Measurements from ENCODE around the gene ASMT.
"Not testable (repeated sequence)": the region's sequence is repeated elsewhere in the genome, so short reads cannot be mapped to it uniquely, and the experiment has no call there.

Gene ASMT

DNA sequence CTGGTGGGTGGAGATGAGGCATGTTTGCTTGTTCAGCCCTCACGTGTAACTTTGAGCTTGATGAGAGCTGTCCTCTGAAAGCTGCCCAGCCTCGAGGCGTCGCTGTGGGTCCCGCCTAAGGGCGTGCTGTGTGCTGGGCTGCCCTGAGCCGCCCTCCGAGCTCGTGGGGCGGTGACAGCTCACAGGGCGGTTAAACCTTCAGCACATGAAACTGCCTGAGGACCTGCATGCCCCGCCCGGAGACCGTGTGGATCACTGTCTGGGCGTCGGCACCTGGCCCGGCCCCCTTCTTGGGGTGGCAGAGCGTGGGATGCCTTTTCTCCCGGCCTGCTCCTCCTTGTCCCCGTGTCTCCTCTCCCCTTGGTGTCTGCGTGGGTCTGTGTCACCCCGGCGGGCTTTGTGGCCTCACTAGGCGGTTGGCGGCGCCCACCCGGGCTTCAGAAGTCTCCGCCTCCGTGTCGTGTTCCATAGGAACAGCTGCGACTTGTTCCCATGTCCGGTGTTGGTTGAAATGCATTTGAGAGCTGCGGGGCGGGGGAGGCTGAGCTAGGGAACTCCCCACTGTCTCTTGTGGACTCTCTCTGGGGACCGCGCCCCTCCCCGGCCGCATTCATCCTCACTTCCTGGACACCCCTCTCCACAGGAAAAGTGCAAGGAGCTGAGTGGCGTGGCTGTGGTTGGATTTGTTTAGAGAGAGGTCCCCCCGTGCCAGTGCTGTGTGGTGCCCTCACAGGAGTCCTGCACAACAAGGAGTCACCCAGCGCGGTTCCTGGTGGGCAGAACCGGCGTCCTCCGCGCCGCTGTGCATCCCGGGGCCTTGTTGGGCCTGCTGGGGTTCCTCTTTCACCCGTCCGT, 16.6 kb upstream of the ASMT start:
- no peak for DNase-seq

GRCh38 chrX:1598876-1599790, 15.7 kb upstream of the ASMT start:
- DNase-seq = no peak

DNA sequence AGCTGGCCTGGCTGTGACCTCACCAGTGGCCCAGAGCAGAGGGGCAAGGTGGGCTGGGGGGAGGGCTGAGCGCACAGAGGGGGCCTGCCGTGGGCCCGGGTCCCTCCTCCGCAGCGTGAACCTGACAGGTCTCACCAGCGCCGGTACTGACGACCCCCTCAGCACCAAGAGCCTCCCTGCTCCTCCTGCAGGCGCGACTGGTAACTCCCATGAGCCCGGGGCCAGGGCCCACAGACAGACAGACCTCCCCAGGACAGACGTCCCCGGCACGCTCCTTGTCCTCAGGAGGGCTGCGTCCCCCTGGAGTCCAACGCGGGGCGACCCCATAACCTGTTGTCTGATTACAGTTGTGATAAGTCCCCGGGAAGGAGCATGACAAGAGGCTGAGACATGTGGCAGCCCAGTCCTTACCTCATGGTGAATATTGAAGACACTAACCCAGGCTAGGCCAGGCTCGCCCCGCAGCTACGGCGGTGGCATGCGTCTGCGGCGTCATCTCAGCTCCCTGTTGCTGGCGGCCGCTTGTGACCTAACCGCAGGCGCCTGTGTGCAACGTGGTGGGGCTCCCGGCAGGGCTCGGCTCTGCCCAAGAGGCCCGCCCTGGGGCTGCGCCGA, 15.0 kb upstream of the ASMT start:
- no peak for DNase-seq

- DNase-seq = no peak
Measured at GRCh38 chrX:1600406-1601050, 14.3 kb upstream of the ASMT start.

DNA sequence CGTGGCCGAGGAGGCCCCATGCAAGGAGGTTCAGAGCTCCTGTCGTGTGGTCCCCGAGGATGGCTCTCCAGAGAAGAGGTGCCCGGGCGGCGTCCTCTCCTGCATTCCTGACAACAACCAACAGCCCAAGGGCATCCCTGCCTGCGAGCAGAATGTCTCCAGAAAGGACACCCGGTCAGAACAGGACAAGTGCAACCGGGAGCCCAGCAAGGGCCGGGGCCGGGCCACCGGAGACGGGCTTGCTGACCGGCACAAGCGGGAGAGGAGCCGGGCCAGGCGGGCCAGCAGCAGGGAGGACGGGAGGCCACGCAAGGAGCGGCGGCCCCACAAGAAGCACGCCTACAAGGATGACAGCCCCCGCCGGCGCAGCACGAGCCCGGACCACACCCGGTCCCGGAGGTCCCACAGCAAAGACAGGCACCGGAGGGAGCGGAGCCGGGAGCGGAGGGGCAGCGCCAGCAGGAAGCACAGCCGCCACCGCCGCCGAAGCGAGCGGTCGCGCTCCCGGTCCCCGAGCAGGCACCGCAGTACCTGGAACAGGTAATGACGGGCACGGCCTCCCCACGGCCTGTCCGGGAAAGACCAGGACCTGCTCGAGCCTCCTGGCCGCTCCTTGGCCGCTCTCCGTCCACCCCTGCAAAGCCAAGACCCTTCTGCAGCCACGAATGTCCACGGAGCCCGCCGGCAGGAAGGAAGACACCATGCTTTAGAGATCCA, 13.7 kb upstream of the ASMT start:
- DNase-seq = no peak

GRCh38 chrX:1601768-1602085, 13.1 kb upstream of the ASMT start:
- no peak for DNase-seq

- no peak for DNase-seq
Measured at GRCh38 chrX:1602299-1602698, 12.6 kb upstream of the ASMT start.

- no peak for DNase-seq
Measured at GRCh38 chrX:1606496-1606895, 8.4 kb upstream of the ASMT start.

DNA sequence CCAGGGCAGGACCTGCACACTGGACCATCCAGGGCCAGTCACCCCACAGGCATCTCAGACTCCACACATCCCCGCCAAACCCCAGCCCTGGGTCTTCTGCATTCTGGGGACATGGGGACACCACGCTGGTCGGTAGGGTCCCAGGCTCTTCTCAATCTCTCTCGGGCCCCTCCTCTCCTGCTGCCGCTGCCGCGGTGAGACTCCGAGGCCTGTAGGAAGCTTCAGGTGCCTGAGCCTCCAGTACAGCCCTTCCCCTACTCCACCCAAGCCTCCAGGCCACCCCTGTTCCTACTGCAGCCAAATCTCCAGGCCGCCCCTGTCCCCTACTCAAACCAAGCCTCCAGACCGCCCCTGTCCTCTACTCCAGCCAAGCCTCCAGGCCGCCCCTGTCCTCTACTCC, 5.5 kb upstream of the ASMT start:
- no peak for DNase-seq

DNA sequence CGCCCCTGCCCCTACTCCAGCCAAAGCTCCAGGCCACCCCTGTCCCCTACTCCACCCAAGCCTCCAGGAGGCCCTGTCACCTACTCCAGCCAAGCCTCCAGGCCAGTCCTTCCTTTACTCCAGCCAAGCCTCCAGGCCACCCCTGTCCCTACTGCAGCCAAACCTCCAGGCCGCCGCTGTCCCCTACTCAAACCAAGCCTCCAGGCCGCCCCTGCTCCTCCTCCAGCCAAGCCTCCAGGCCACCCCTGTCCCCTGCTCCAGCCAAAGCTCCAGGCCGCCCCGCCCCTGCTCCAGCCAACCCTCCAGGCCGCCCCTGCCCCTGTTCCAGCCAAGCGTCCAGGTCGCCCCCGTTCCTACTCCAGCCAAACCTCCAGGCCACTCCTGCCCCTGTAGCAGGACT, 5.1 kb upstream of the ASMT start:
- no peak for DNase-seq

DNA sequence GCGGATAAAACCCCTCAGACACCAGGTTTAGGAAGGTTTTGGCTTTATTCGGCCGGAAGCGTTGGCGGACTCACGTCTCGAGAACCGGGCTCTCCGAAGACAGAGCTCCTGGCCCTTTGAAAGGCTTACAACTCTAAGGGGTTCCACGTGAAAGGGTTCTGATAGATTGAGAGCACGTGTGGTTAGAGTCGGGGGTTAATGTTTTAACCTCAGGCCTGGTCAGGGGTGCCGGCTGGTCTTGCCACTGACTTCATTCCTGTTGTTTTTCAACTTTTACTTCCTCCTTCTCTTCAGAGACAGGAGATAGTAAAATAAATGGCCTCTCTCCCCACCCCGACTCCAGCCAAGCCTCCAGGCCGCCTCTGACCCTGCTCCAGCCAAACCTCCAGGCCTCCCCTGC, 4.7 kb upstream of the ASMT start:
- no peak for DNase-seq

- no peak for DNase-seq
Measured at GRCh38 chrX:1610736-1611135, 4.1 kb upstream of the ASMT start.

- DNase-seq = no peak
Measured at GRCh38 chrX:1612641-1613286, 2.1 kb upstream of the ASMT start.

GRCh38 chrX:1618689-1619088, 3.8 kb downstream of the ASMT start:
- DNase-seq = no peak

DNA sequence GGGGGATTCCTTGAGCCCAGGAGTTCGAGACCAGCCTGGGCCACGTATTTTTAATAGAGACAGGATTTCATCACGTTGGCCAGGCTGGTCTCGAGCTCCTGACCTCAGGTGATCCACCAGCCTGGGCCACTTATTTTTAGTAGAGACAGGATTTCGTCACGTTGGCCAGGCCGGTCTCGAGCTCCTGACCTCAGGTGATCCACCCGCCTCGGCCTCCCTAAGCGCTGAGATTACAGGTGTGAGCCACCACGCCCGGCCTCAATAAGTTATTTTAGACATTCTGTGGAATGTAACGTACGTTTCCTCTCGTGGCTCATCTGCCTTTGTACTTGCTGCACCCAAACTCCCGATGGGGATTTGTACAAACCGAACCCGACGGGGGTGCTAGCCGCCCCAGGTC, 8.8 kb downstream of the ASMT start:
- DNase-seq = no peak

- DNase-seq = not testable (repeated sequence)
Measured at GRCh38 chrX:1624158-1624860, 9.4 kb downstream of the ASMT start.

DNA sequence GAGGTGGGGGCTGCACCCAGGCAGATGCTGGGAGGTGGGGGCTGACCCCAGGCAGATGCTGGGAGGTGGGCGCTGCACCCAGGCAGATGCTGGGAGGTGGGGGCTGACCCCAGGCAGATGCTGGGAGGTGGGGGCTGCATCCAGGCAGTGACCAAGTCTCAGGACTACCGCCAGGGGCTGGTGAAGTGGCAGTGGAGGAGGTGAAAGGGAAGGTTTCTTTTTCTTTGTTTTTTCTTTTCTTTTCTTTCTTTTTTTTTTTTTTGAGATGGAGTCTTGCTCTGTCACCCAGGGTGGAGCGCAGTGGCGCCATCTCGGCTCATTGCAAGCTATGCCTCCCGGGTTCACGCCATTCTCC, 10.0 kb downstream of the ASMT start:
- DNase-seq = not testable (repeated sequence)

DNA sequence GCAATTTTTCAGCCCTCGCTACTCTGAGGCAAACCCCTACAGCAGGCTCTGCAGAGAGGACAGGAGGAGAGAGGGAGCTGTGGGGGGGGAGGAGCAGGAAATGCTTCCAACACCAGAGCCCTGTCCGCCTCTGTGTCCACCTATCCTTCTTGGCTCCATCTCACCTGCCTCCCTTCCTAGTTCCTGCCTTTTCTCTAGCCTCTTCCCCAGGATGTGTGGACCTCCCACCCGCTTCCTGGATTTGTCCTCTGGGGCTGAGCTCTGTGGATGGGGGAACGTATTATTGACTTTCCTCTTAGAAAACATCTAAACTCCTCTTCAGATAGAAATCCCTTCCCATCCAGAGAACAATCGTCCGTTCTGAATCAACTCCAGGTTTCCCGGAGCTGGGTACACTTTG, 14.4 kb downstream of the ASMT start:
- DNase-seq = no peak

DNA sequence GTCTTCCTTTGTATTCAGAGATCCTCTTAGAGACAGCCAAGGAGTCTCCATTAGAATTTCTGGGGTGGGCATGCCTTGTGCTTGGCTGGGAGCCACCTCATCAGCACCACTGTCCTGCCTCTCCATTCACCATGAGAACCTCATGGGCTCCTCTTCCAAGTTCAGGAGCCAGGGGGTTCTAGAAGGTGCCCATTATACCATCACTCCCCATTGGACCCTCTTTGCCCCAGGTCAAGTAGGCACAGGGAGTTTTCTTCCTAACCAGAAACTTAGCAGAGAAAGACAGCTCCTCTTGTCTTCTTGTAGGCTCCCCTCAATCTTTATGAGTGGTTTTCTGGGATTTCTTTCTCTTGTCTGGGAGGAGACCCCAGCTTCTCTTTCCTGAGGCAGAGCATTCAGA, 31.1 kb downstream of the ASMT start:
- no peak for DNase-seq

- DNase-seq = no peak
Measured at GRCh38 chrX:1649621-1650020, 34.8 kb downstream of the ASMT start.

- peak; percentile 16 for DNase-seq
Measured at GRCh38 chrX:1652011-1652811, 37.4 kb downstream of the ASMT start.
